Lower lobe of right lung (tissue), 2 donors: Measurements from ENCODE around the gene BAK1. TPM values are rescaled to one million over a fixed set of nuclear protein-coding genes. Genes with fewer than 3 reads are reported as not detected.

ENCODE experiments used
- ATAC-seq, 2 donors: fragments of 200-7000 bp; cut with Tn5 transposase; one replicate each; pipeline ENCODE4 v1.9.1; 2020 to 2022; ENCODE audit warnings: mild to moderate bottlenecking in 2 of 2, moderate library complexity in 2 of 2
- DNase-seq: peaks from one replicate; pipeline ENCODE4 v3.0.0-alpha.2; 2020
- H3K27ac ChIP-seq: fragments of 200-600 bp; one replicate; pipeline ENCODE4 v1.8.0; 2022
- H3K27me3 ChIP-seq: fragments of 200-600 bp; one replicate; pipeline ENCODE4 v1.8.0; 2022; ENCODE audit warnings: low read depth
- H3K36me3 ChIP-seq: fragments of 200-600 bp; one replicate; pipeline ENCODE4 v1.8.0; 2022; ENCODE audit warnings: mild to moderate bottlenecking
- H3K4me1 ChIP-seq: fragments of 200-600 bp; one replicate; pipeline ENCODE4 v1.8.0; 2022
- H3K4me3 ChIP-seq: fragments of 200-600 bp; one replicate; pipeline ENCODE4 v1.8.0; 2022; ENCODE audit warnings: mild to moderate bottlenecking
- H3K9me3 ChIP-seq: fragments of 200-600 bp; one replicate; pipeline ENCODE4 v1.8.0; 2022
- CTCF ChIP-seq: fragments of 200-600 bp; IDR thresholded peaks from one replicate; pipeline ENCODE4 v1.8.0; 2022; ENCODE audit warnings: antibody characterized with exemption, mild to moderate bottlenecking
- intact Hi-C: fragments of 100-400 bp; cut with DNase I; formaldehyde crosslinking; loops from one replicate; pipeline ENCODE4 v1.11.0; 2022
- long read RNA-seq: library from polyadenylated mRNA; unstranded; transcript quantifications from one replicate; pipeline ENCODE4 v2.0.0, GENCODE V29; 2021
- total RNA-seq: library from RNA; stranded (reverse); fragmentation: NEBNext Ultra II Directional; extraction: Animal tissue kit (Norgen Biotek cat#: 25700); gene quantifications from one replicate; pipeline ENCODE4 v1.2.1, GENCODE V29; 2021
- donor health status: DM: no; HTN: yes; CAD: no; lungs with severe emphysema.

Gene BAK1
- total RNA-seq: 22.3 TPM
- long read RNA-seq, transcript BAK1-202 (6 exons, 2,136 nt): major isoform, 63 of 74 reads
- long read RNA-seq, partial matches to known transcripts: 6 of 74 reads
- long read RNA-seq, other reads (novel, unspliced or antisense): 5 of 74 reads

- intact Hi-C loops: loop anchor here (10.0 kb wide), 1 partner anchor 115 kb away; no protein-coding TSS in a partner anchor
- peak; percentile 95 for DNase-seq
- ATAC-seq: peak; percentile 96
- Histone ChIP-seq H3K4me1 (peaks cover 37% of the 10 kb centered on the region), H3K27ac (peak within 1 kb of the TSS; percentile 89), H3K4me3 (peak within 1 kb of the TSS; percentile 94), H3K36me3 (peaks cover 27% of the 10 kb centered on the region), H3K9me3 (no peaks in the 10 kb centered on the region), H3K27me3 (no peaks in the 10 kb centered on the region)
- peak; percentile 65 for TF ChIP-seq CTCF
Observed at GRCh38 chr6:33579828-33580714, at the start of gene BAK1. BAK1 (minus strand) TSS chr6:33580276; CDS start chr6:33577604, 2,672 bp downstream.

- Histone ChIP-seq H3K27me3 (no peaks in the 10 kb centered on the region), H3K27ac (peak overlapping the region; percentile 58), H3K36me3 (peaks cover 7% of the 10 kb centered on the region), H3K9me3 (no peaks in the 10 kb centered on the region), H3K4me1 (peaks cover 66% of the 10 kb centered on the region), H3K4me3 (no peak overlapping the region)
- no peak for ATAC-seq
- intact Hi-C loops: no loop called here
- no peak for DNase-seq
- no peak for TF ChIP-seq CTCF
Observed at GRCh38 chr6:33628401-33628964, 48.4 kb upstream of the BAK1 start.

DNA sequence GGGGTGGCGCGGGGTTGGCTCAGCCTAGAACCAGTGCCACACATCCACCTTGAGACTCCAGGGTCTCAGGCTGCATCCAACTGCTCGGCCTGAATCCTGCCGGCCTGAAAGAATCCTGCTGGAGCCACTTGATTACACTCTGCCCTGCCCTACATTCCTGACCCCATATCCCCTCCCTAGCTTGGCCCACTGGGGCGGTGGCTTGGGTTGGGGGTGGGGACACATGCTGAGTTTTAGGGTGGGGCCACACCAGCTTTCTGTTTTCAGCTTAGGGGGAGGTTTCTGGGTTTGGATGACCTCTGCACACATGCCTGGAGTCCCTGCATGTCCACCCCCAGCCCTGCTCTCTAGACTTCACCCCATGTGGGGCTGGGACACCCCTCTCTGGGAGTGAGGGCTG is 47.8 kb upstream of the BAK1 start:
- ATAC-seq (peak; percentile 45 to 72), DNase-seq (no peak)
- Histone ChIP-seq H3K27me3 (no peaks in the 10 kb centered on the region), H3K9me3 (no peaks in the 10 kb centered on the region), H3K27ac (peak overlapping the region; percentile 58), H3K36me3 (peaks cover 7% of the 10 kb centered on the region), H3K4me3 (no peak overlapping the region), H3K4me1 (peaks cover 66% of the 10 kb centered on the region)
- intact Hi-C loops: no loop called here
- no peak for TF ChIP-seq CTCF

- Histone ChIP-seq H3K4me1 (peaks cover 59% of the 10 kb centered on the region), H3K27ac (no peak overlapping the region)
- intact Hi-C loops: no loop called here
Observed at GRCh38 chr6:33624856-33625255, 44.8 kb upstream of the BAK1 start.

More at GRCh38 chr6:33624856-33625255, 44.8 kb upstream of the BAK1 start:
- TF ChIP-seq CTCF: no peak
- DNase-seq (no peak), ATAC-seq (no peak)
- Histone ChIP-seq H3K27me3 (no peaks in the 10 kb centered on the region), H3K36me3 (peaks cover 7% of the 10 kb centered on the region), H3K9me3 (no peaks in the 10 kb centered on the region), H3K4me3 (no peak overlapping the region)
